Measurements from ENCODE around the gene ARSI.

The ARSI gene

GRCh38 chr5:150325426-150325825, 22.7 kb upstream of the ARSI start:
- Histone ChIP-seq H3K9me2 (replicated peaks; ENCODE audit: control insufficient read depth, low read length) (no peaks in the 10 kb centered on the region), H3K36me3 (ENCODE audit: control insufficient read depth, low read length) (no peaks in the 10 kb centered on the region), H3F3A (ENCODE audit: control insufficient read depth, insufficient read depth) (no peaks in the 10 kb centered on the region), H3K27ac (ENCODE audit: low read depth, low read length) (no peak overlapping the region), H3K4me3 (ENCODE audit: low read length) (no peak overlapping the region), H4K20me1 (ENCODE audit: control insufficient read depth, insufficient read depth, low read depth, low read length) (no peaks in the 10 kb centered on the region), H3K4me2 (ENCODE audit: low read length) (no peak overlapping the region), H3K79me2 (ENCODE audit: control insufficient read depth, low read length) (no peaks in the 10 kb centered on the region), H3K4me1 (ENCODE audit: control insufficient read depth, low read length) (no peaks in the 10 kb centered on the region), H3K27me3 (ENCODE audit: control insufficient read depth, low read length) (peaks cover 8% of the 10 kb centered on the region), H3K9me3 (ENCODE audit: control insufficient read depth, insufficient read depth, low read length) (no peaks in the 10 kb centered on the region)
- no peak for TF ChIP-seq EZH2phosphoT487 (IDR thresholded peaks at IDR 0.05; ENCODE audit: borderline replicate concordance, low read length)
- TF ChIP-seq CTCF (IDR thresholded peaks at IDR 0.05; ENCODE audit: low read depth, low read length, poor library complexity, severe bottlenecking): no peak

DNA sequence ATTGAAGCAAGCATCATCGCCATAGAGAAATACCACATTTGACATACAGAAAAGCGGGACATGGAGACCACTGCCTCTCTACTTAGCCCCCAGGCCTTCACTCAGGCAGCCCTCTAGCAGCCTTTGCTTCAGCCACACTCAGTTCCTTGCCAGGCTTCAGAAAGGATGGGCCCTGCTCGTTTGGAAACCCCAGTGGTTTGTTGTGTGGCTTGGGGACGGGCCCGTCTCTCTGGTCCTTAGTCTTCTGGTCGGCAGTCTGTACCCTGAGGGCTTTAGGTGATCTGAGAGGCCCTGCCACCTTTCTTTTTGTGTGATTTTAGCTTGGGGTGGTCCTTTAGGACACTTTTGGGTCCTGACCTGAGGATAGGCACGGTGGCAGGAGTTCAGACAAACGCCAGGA, 21.1 kb upstream of the ARSI start:
- Histone ChIP-seq H3K9me2 (replicated peaks; ENCODE audit: control insufficient read depth, low read length) (no peaks in the 10 kb centered on the region), H3K27me3 (ENCODE audit: control insufficient read depth, low read length) (peaks cover 3% of the 10 kb centered on the region), H4K20me1 (ENCODE audit: control insufficient read depth, insufficient read depth, low read depth, low read length) (no peaks in the 10 kb centered on the region), H3K9me3 (ENCODE audit: control insufficient read depth, insufficient read depth, low read length) (no peaks in the 10 kb centered on the region), H3K4me3 (ENCODE audit: low read length) (no peak overlapping the region), H3F3A (ENCODE audit: control insufficient read depth, insufficient read depth) (no peaks in the 10 kb centered on the region), H3K79me2 (ENCODE audit: control insufficient read depth, low read length) (no peaks in the 10 kb centered on the region), H3K4me1 (ENCODE audit: control insufficient read depth, low read length) (no peaks in the 10 kb centered on the region), H3K27ac (ENCODE audit: low read depth, low read length) (no peak overlapping the region), H3K36me3 (ENCODE audit: control insufficient read depth, low read length) (no peaks in the 10 kb centered on the region), H3K4me2 (ENCODE audit: low read length) (no peak overlapping the region)
- no peak for TF ChIP-seq CTCF (IDR thresholded peaks at IDR 0.05; ENCODE audit: low read depth, low read length, poor library complexity, severe bottlenecking)
- no peak for TF ChIP-seq EZH2phosphoT487 (IDR thresholded peaks at IDR 0.05; ENCODE audit: borderline replicate concordance, low read length)

- no peaks in the 10 kb centered on the region for H3K79me2 ChIP-seq (ENCODE audit: control insufficient read depth, low read length)
- no peaks in the 10 kb centered on the region for H3K4me1 ChIP-seq (ENCODE audit: control insufficient read depth, low read length)
- no peaks in the 10 kb centered on the region for H3K36me3 ChIP-seq (ENCODE audit: control insufficient read depth, low read length)
- H3K4me2 ChIP-seq (ENCODE audit: low read length): no peak overlapping the region
- no peaks in the 10 kb centered on the region for H3K9me2 ChIP-seq (replicated peaks; ENCODE audit: control insufficient read depth, low read length)
- peaks cover 2% of the 10 kb centered on the region; the same call in 1 of the 2 replicates for H3K27me3 ChIP-seq (ENCODE audit: control insufficient read depth, low read length)
- no peak overlapping the region for H3K4me3 ChIP-seq (ENCODE audit: low read length)
- no peaks in the 10 kb centered on the region for H4K20me1 ChIP-seq (ENCODE audit: control insufficient read depth, insufficient read depth, low read depth, low read length)
- no peaks in the 10 kb centered on the region for H3K9me3 ChIP-seq (ENCODE audit: control insufficient read depth, insufficient read depth, low read length)
- no peak overlapping the region for H3K27ac ChIP-seq (ENCODE audit: low read depth, low read length)
- TF ChIP-seq CTCF (IDR thresholded peaks at IDR 0.05; ENCODE audit: low read depth, low read length, poor library complexity, severe bottlenecking): no peak
- no peak for TF ChIP-seq EZH2phosphoT487 (IDR thresholded peaks at IDR 0.05; ENCODE audit: borderline replicate concordance, low read length)
- H3F3A ChIP-seq (ENCODE audit: control insufficient read depth, insufficient read depth): no peaks in the 10 kb centered on the region
These were observed 20.4 kb upstream of the ARSI start for GRCh38 chr5:150323092-150323491.

GRCh38 chr5:150322202-150322601, 19.5 kb upstream of the ARSI start:
- no peaks in the 10 kb centered on the region for H4K20me1 ChIP-seq (ENCODE audit: control insufficient read depth, insufficient read depth, low read depth, low read length)
- H3K4me1 ChIP-seq (ENCODE audit: control insufficient read depth, low read length): no peaks in the 10 kb centered on the region
- H3K27me3 ChIP-seq (ENCODE audit: control insufficient read depth, low read length): peaks cover 2% of the 10 kb centered on the region; the same call in 1 of the 2 replicates
- no peaks in the 10 kb centered on the region for H3K9me3 ChIP-seq (ENCODE audit: control insufficient read depth, insufficient read depth, low read length)
- H3K36me3 ChIP-seq (ENCODE audit: control insufficient read depth, low read length): no peaks in the 10 kb centered on the region
- H3K27ac ChIP-seq (ENCODE audit: low read depth, low read length): no peak overlapping the region
- TF ChIP-seq EZH2phosphoT487 (IDR thresholded peaks at IDR 0.05; ENCODE audit: borderline replicate concordance, low read length): no peak
- no peak for TF ChIP-seq CTCF (IDR thresholded peaks at IDR 0.05; ENCODE audit: low read depth, low read length, poor library complexity, severe bottlenecking)
- H3K79me2 ChIP-seq (ENCODE audit: control insufficient read depth, low read length): no peaks in the 10 kb centered on the region
- H3F3A ChIP-seq (ENCODE audit: control insufficient read depth, insufficient read depth): no peaks in the 10 kb centered on the region
- no peaks in the 10 kb centered on the region for H3K9me2 ChIP-seq (replicated peaks; ENCODE audit: control insufficient read depth, low read length)
- no peak overlapping the region for H3K4me3 ChIP-seq (ENCODE audit: low read length)
- no peak overlapping the region for H3K4me2 ChIP-seq (ENCODE audit: low read length)
